Vagina (tissue), 2 donors: Measurements from ENCODE around the gene SERTM1.

Experiments used
- CTCF ChIP-seq, 3 experiments: fragments of 450-650 bp in 2 of 3; fragments of 200-600 bp in 1 of 3; sonication (generic) in 1 of 3; IDR thresholded peaks; one replicate each; pipeline ENCODE4 v1.5.1; 2017 to 2019; ENCODE audit warnings: antibody characterized with exemption in 3 of 3, mild to moderate bottlenecking in 2 of 3, moderate library complexity in 2 of 3
- POLR2A ChIP-seq, 2 donors: fragments of 450-650 bp; IDR thresholded peaks; one replicate each; pipeline ENCODE4 v1.6.1; 2017; ENCODE audit warnings: antibody characterized with exemption in 2 of 2, mild to moderate bottlenecking in 2 of 2, moderate library complexity in 2 of 2

GRCh38 chr13:36696410-36697010, 22.7 kb downstream of the SERTM1 start:
- no peak for TF ChIP-seq CTCF (IDR thresholded peaks at IDR 0.05)
- no peak for TF ChIP-seq POLR2A (IDR thresholded peaks at IDR 0.05)
